ENCODE results near the gene TEX12.

TEX12 gene, protein sequence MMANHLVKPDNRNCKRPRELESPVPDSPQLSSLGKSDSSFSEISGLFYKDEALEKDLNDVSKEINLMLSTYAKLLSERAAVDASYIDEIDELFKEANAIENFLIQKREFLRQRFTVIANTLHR

DNA sequence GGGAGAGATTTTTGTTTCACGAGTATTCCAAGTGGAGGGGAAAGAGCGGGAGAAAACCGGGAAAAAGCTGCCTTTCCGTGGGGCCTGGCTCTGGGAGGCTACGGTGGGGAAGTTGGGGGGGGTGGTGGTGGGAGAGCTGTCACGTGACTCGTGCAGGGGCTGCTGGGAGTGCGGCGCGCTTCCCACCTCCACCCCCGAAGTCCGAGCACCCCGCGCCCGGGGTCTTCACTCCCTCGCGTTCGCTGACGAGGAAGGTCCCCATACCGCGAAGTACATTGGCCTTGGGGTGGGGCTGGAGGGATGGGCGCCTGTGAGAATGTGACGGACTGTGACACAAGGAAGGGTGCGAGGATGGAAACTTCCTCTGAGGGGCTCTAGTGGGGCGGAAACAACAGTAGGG is at the start of gene TEX12:
TEX12 (plus strand) TSS at position 228 of the 400 bp plus-strand sequence. CDS start 1,897 bp downstream, outside the sequence.
- Mint-ChIP-seq H3K4me3 (no peak within 1 kb of the TSS), H3K36me3 (no peaks in the 10 kb centered on the region), H3K9me3 (no peaks in the 10 kb centered on the region), H3K4me1 (peaks cover 4% of the 10 kb centered on the region), H3K27me3 (peaks cover 21% of the 10 kb centered on the region), H3K27ac (no peak within 1 kb of the TSS)
- CTCF ChIA-PET, result no interaction called here
- no peak for DNase-seq

DNA sequence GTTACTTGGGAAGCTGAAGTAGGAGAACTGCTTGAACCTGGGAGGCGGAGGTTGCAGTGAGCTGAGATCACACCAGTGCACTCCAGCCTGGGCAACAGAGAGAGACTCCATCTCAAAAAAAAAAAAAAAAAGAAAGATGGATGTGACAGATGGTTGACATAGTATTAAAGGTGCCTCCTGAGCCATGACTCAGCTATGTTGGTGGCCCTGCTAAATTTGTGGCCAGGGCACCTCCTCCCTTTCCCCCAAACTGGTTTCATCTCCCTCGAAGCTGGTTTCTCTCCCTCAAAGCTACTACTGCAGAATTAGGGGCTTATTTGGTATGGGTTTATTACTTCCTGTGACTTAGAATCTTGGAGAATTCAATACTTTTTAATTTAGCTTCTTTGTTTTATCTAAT is 49.0 kb upstream of the TEX12 start:
- Mint-ChIP-seq H3K27ac (no peak overlapping the region), H3K27me3 (no peaks in the 10 kb centered on the region), H3K36me3 (no peaks in the 10 kb centered on the region), H3K4me3 (no peak overlapping the region), H3K4me1 (peaks cover 12% of the 10 kb centered on the region), H3K9me3 (no peaks in the 10 kb centered on the region)
- CTCF ChIA-PET, result interaction anchor here (0.6 to 0.7 kb wide), 2 partner anchors 84 to 162 kb away, joined by 3 read pairs; no protein-coding TSS in a partner anchor
- DNase-seq, result no peak

DNA sequence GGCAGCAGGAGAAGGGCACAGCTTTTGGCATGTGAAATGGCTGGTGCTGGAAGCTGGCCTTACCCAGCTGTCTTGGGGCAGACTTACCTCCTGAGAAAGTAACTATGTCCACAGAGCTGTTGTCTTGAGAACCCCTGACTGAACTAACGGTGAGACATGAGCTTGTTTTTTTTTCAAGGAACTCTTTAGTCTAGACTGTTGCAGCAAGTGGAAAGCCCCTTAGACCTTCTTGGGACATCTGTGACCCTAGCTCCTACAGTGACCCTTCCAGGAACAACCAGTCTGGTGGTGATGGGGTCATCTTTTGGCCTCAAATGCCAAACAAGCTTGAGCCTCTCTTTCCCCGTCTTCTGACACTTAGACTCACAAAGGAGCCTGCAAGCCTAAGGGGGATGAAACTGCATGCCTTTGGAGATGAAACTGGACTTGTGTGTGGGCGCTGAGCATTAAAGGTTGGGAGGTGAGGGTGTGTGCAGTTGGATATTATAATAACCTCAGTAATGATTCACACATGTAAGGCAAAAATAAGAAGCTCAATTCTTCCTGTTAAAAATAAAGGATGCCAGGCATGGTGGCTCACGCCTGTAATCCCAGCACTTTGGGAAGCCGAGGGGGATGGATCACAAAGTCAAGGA is 45.1 kb upstream of the TEX12 start:
- Mint-ChIP-seq H3K36me3 (no peaks in the 10 kb centered on the region), H3K9me3 (no peaks in the 10 kb centered on the region), H3K4me3 (no peak overlapping the region), H3K27ac (no peak overlapping the region), H3K4me1 (no peaks in the 10 kb centered on the region), H3K27me3 (no peaks in the 10 kb centered on the region)
- CTCF ChIA-PET, result interaction anchor here (1.2 to 3.7 kb wide), 2 partner anchors 9 to 158 kb away, joined by 3 to 20 read pairs; no protein-coding TSS in a partner anchor
- no peak for DNase-seq

DNA sequence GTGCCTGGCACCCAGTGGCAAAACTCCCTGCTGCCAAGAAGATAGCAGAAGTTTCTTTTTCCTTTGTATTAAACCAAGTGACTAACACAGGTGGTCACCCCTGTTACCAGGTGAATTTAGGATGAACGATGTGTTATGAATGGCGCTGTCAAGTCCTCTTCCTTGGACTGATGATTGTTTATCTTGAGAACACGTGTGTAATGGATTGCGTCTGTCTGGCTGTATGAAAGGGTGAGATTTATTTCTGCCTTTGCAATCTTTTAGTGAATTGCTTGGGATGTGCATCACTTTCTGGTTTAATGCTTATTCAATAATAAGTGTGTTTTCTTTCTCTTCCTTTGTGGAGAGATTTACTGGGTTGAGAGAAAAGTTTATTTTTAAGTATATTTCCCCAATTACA is 44.0 kb upstream of the TEX12 start:
- CTCF ChIA-PET, result interaction anchor here (3.7 kb wide), 1 partner anchor 10 kb away, joined by 20 read pairs; no protein-coding TSS in a partner anchor
- Mint-ChIP-seq H3K4me1 (no peaks in the 10 kb centered on the region), H3K36me3 (no peaks in the 10 kb centered on the region), H3K27ac (no peak overlapping the region), H3K4me3 (no peak overlapping the region), H3K9me3 (no peaks in the 10 kb centered on the region), H3K27me3 (no peaks in the 10 kb centered on the region)
- DNase-seq, result no peak

DNA sequence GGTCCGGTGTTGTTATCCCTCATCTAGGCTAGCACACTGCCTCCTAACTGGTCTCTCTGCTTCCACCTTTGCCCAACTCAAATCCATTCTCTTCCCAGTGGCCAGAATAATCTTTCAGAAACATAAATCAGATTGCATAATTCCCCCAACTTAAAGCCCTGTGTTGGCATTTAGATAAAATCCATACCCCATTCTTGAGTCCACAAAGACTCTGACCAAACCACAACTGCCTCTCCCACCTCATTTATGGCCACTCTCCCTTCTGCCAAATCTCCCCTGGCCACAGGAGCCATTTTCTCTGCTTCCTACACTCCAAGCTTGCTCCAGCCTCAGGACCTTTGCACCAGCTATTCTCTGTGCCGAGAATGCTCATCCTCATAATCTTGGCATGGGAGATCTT is 40.1 kb upstream of the TEX12 start:
- CTCF ChIA-PET, result interaction anchor here (0.9 kb wide), 1 partner anchor 14 kb away, joined by 3 read pairs; no protein-coding TSS in a partner anchor
- no peak overlapping the region for H3K4me3 Mint-ChIP-seq
- H3K4me1 Mint-ChIP-seq, result peaks cover 4% of the 10 kb centered on the region
- no peak for DNase-seq
- no peak overlapping the region for H3K27ac Mint-ChIP-seq
- H3K36me3 Mint-ChIP-seq, result no peaks in the 10 kb centered on the region
- H3K27me3 Mint-ChIP-seq, result no peaks in the 10 kb centered on the region
- no peaks in the 10 kb centered on the region for H3K9me3 Mint-ChIP-seq

DNA sequence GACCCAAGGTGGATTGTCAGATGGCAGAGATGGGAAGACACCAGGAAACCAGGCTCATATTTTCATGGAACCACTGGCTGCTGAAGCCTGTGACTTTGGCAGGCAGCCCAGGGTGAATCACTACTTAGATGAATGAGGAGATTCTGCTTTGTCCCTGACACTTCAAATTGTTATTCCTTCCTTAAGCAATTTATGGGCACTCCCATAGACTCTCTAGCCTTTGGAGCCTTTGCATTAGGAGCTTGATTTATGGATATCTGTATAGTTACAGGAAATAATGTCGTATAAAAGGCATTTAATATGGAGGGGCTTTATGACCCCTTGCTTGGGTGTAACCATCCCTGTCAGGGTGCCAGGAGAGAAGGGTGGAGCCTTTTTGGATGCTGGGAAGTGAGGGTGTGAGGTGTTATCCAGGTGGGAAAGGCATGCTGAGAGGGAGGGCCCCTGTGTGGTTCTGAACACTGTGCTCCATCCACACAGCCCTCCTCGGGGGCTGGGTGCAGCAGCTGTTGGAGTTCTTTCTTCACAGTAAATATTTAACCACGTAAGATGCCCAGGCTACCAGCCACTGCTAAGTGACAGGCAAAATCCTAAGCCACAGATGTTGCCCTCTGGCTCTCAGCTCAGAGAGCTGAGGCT is 38.6 kb upstream of the TEX12 start:
- peaks cover 4% of the 10 kb centered on the region for H3K4me1 Mint-ChIP-seq
- no peaks in the 10 kb centered on the region for H3K9me3 Mint-ChIP-seq
- no peak overlapping the region for H3K4me3 Mint-ChIP-seq
- no peak for DNase-seq
- H3K27ac Mint-ChIP-seq, result no peak overlapping the region
- CTCF ChIA-PET, result no interaction called here
- H3K27me3 Mint-ChIP-seq, result no peaks in the 10 kb centered on the region
- H3K36me3 Mint-ChIP-seq, result no peaks in the 10 kb centered on the region

DNA sequence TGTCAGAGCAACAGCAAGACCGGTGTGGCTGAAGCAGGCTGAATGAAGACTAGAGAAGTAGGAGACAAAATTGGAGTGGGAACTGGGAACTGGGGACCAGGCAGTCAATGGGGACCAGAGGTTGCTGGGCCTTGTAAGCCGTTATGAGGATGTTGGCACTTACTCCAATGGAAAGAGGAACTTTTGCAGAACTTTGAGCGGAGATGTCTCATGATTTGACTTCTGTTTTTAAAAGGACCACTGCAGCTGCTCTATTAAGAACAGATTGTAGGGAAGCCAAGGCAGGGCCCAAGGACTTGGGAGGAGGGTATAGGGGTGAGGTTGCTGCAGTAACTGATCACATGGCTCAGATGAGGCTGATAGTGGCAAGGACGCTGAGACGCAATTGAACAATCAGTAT is 37.5 kb upstream of the TEX12 start:
- Mint-ChIP-seq H3K36me3 (no peaks in the 10 kb centered on the region), H3K4me3 (no peak overlapping the region), H3K27ac (no peak overlapping the region), H3K27me3 (no peaks in the 10 kb centered on the region), H3K4me1 (peaks cover 4% of the 10 kb centered on the region), H3K9me3 (no peaks in the 10 kb centered on the region)
- no peak for DNase-seq
- CTCF ChIA-PET, result interaction anchor here (0.7 kb wide), 1 partner anchor 17 kb away, joined by 3 read pairs; no protein-coding TSS in a partner anchor

DNA sequence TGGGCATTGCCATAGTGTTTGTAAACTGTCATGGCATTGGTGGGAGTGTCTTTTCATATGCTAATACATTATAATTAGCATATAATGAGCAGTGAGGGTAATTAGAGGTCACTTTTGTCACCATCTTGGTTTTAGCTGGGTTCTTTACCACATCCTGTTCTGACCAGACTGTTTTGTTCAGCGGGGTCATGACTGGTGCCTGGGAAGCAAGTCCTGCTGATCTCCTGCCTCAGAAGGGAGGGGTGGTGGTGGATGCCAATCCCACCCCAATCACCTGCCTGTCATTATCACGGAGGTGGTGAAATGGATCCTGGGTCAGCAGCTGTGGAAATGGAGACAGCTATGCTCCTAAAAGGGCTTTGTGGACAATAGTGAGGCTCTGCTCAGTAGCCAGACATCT is 34.4 kb upstream of the TEX12 start:
- Mint-ChIP-seq H3K4me3 (no peak overlapping the region), H3K27me3 (no peaks in the 10 kb centered on the region), H3K36me3 (no peaks in the 10 kb centered on the region), H3K27ac (no peak overlapping the region), H3K9me3 (no peaks in the 10 kb centered on the region), H3K4me1 (peaks cover 4% of the 10 kb centered on the region)
- CTCF ChIA-PET, result no interaction called here
- no peak for DNase-seq

DNA sequence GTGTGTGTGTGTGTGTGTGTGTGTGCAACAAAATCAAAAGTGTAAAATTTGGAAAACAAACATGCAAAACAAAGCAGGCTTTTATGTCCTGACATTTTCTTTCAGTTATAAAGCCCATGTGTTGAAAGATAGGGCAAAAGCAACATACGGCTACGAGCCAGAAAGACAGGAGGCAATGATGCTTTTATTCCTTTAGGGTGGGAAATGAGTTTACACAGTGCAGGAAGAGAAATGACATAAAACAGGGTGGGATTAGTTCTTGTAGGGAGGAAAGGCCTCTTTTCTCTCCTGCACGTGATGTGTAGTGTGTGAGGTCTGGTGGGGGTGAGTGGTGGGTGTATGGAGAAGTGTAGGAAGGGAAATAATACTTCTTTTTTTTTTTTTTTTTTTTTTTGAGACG is 32.7 kb upstream of the TEX12 start:
- CTCF ChIA-PET, result interaction anchor here (1.2 kb wide), 1 partner anchor 21 kb away, joined by 3 read pairs; no protein-coding TSS in a partner anchor
- H3K36me3 Mint-ChIP-seq, result no peaks in the 10 kb centered on the region
- peaks cover 4% of the 10 kb centered on the region for H3K4me1 Mint-ChIP-seq
- DNase-seq, result no peak
- H3K4me3 Mint-ChIP-seq, result no peak overlapping the region
- no peak overlapping the region for H3K27ac Mint-ChIP-seq
- no peaks in the 10 kb centered on the region for H3K27me3 Mint-ChIP-seq
- H3K9me3 Mint-ChIP-seq, result no peaks in the 10 kb centered on the region

DNA sequence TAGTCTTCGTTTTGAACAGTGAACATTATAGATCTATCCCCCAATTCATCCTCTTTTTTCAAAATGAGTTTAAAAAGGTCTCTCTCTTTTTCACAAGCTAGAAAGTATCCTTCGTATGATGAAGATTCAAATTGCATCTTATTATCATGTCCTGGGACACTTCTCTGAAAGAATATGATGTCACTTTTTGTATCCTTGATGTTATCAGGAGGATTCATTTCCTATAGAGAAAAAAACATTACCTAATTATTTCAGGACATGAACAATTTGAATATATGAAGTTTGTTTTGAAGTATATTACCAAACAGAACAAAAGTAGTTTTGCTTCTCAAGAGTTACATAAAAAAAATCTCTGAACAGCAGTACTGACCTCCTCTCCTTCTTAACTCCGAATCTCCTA is 23.6 kb upstream of the TEX12 start:
- H3K9me3 Mint-ChIP-seq, result no peaks in the 10 kb centered on the region
- DNase-seq, result no peak
- no peak overlapping the region for H3K27ac Mint-ChIP-seq
- no peaks in the 10 kb centered on the region for H3K27me3 Mint-ChIP-seq
- no peak overlapping the region for H3K4me3 Mint-ChIP-seq
- H3K36me3 Mint-ChIP-seq, result no peaks in the 10 kb centered on the region
- CTCF ChIA-PET, result no interaction called here
- H3K4me1 Mint-ChIP-seq, result no peaks in the 10 kb centered on the region

DNA sequence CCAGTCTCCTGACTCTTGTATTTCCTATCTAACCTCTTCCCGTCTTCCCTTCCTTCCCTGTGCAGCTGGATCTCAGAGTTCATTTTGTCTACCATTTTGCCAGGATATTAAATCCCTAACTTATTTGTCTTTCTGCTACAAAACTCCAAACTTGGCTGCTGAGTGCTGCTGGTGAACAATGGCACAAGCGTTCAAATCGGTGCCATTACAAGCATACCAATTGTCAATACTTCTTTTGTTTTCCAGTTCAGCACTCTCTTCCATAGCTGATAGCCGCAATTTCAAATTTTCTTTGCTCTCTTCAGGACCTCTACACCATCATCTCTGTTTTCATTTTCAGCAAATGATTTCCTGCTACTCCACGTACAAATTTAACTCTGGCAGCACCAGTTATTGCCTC is 16.7 kb upstream of the TEX12 start:
- H3K27ac Mint-ChIP-seq, result no peak overlapping the region
- DNase-seq, result no peak
- no peaks in the 10 kb centered on the region for H3K4me1 Mint-ChIP-seq
- H3K4me3 Mint-ChIP-seq, result no peak overlapping the region
- no peaks in the 10 kb centered on the region for H3K27me3 Mint-ChIP-seq
- CTCF ChIA-PET, result no interaction called here
- no peaks in the 10 kb centered on the region for H3K36me3 Mint-ChIP-seq
- H3K9me3 Mint-ChIP-seq, result no peaks in the 10 kb centered on the region

DNA sequence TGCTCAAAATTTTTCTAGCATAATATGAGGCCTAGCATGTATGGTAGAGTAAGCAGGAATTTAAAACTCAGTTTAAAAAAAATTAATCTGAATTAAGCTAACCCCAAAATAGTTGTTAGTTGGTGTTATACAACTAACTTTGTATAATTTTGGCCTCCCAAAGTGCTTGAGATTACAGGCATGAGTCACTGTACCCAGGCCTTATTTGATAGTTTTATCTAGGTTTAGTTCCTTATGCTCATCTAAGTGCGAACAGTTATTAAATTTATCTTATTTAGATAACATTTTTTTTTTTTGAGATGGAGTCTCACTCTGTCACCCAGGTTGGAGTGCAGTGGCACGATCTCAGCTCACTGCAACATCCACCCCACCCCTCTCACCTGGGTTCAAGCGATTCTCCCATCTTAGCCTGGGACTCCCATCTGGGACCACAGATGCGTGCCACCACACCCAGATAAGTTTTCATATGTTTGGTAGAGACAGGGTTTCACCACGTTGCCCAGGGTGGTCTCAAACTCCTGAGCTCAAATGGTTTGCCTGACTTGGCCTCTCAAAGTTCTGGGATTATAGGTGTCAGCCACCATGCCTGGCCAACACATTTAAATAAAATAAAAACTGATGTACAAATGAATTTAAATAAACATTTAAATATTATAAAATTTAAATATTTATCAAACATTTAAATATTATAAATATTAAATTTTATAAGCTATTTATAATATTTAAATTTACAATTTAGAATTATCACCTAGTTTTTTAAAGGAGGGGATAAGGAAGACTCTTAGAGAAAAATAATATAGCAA is 10.8 kb upstream of the TEX12 start:
- no peak for DNase-seq
- no peak overlapping the region for H3K27ac Mint-ChIP-seq
- H3K27me3 Mint-ChIP-seq, result no peaks in the 10 kb centered on the region
- H3K4me3 Mint-ChIP-seq, result no peak overlapping the region
- H3K36me3 Mint-ChIP-seq, result no peaks in the 10 kb centered on the region
- H3K9me3 Mint-ChIP-seq, result no peaks in the 10 kb centered on the region
- CTCF ChIA-PET, result no interaction called here
- no peaks in the 10 kb centered on the region for H3K4me1 Mint-ChIP-seq

DNA sequence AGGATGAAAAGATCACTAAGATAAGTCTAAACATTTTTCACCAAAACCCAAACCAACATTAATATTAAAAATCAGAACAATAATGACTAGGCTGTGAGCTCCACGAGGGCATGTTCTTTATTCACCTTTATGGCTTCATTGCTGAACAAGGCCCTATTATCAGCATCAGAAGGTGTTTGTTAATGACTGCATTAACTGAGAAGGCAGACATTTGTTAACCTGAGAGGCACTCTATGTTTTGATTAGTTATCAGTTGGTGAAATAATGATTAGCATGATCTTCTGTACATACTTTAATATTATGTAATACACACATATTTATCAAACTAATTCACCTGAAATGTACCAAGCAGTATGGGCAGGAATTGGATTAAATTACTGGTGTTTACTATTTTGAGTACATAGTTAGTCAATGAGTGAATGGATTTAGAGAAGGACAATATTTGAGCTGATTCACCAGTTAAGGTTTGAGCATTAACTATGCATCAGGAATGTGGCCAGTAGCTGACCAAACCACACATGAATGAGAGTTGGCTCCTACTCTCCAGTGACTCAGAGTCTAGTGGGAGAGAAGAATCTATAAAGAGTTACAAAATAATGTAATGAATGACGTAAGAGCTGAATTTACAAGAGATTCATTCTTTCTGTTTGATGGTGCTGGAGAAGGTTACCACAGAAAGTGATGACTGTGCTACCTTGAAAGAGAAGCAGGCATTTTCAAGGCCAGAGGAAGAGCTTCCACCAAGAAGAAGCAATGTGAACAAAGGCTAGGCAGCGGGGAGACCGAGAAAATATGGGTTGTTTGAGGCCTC is 10.0 kb upstream of the TEX12 start:
- Mint-ChIP-seq H3K36me3 (no peaks in the 10 kb centered on the region), H3K9me3 (no peaks in the 10 kb centered on the region), H3K27ac (no peak overlapping the region), H3K27me3 (peaks cover under 1% of the 10 kb centered on the region), H3K4me1 (no peaks in the 10 kb centered on the region), H3K4me3 (no peak overlapping the region)
- CTCF ChIA-PET, result no interaction called here
- DNase-seq, result no peak
